ENCODE results near the gene PHLDA1.

DNA sequence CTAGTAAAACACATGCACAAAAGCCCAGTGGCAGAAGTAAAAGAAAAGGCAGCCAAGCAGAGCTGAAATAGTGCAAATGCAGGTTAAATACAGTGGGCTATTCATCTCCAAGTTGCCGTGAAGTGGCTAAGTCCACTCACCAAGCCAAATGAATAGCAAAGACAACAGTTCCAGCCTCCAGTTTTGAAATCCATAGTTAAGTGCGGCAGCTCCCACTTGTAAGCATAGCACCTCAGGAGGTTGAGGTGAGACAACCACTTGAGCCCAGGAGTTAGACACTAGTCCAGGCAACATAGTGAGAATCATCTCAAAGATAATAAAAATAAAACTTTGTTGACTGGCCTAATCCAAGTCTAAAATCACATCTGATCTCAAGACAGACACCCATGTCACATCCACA is 9.8 kb upstream of the PHLDA1 start:
- TF ChIP-seq, protein P1, sequence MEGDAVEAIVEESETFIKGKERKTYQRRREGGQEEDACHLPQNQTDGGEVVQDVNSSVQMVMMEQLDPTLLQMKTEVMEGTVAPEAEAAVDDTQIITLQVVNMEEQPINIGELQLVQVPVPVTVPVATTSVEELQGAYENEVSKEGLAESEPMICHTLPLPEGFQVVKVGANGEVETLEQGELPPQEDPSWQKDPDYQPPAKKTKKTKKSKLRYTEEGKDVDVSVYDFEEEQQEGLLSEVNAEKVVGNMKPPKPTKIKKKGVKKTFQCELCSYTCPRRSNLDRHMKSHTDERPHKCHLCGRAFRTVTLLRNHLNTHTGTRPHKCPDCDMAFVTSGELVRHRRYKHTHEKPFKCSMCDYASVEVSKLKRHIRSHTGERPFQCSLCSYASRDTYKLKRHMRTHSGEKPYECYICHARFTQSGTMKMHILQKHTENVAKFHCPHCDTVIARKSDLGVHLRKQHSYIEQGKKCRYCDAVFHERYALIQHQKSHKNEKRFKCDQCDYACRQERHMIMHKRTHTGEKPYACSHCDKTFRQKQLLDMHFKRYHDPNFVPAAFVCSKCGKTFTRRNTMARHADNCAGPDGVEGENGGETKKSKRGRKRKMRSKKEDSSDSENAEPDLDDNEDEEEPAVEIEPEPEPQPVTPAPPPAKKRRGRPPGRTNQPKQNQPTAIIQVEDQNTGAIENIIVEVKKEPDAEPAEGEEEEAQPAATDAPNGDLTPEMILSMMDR (IDR thresholded peaks at IDR 0.05; ENCODE audit: extremely low read depth in 1 of 2, insufficient read depth in 1 of 2, low read depth in 1 of 2, low read length in 2 of 2), result no peak
- TF ChIP-seq POLR2AphosphoS5 (IDR thresholded peaks at IDR 0.05; ENCODE audit: insufficient read depth, low read depth, low read length) (no peak), POLR2A (IDR thresholded peaks at IDR 0.05; ENCODE audit: low read depth, low read length) (no peak), MYC (IDR thresholded peaks at IDR 0.05; ENCODE audit: low read depth, low read length) (no peak), GATA2 (IDR thresholded peaks at IDR 0.05; ENCODE audit: insufficient read depth, insufficient read length, low read depth, low read length) (no peak), EZH2 (IDR thresholded peaks at IDR 0.05; ENCODE audit: borderline replicate concordance, low read depth, low read length, severe bottlenecking) (no peak)
